Heart right ventricle (tissue), 16 donors: ENCODE data around the gene SERPINB6. TPM values are rescaled to one million over a fixed set of nuclear protein-coding genes. Genes with fewer than 3 reads are reported as not detected.
"Not testable (repeated sequence)": the region's sequence is repeated elsewhere in the genome, so short reads cannot be mapped to it uniquely, and the experiment has no call there.

Experiments
- ATAC-seq, 8 donors: fragments of 200-7000 bp; cut with Tn5 transposase; one replicate each; pipeline ENCODE4 v1.9.1; 2020; ENCODE audit warnings: mild to moderate bottlenecking in 8 of 8, moderate library complexity in 8 of 8, moderate number of reproducible peaks in 1 of 8
- DNase-seq, 2 donors: peaks; one replicate each; pipeline ENCODE4 v3.0.0-alpha.2; 2020
- H3K27ac ChIP-seq, 10 donors: fragments of 200-600 bp; sonication (generic) in 2 of 10; one replicate each; pipeline versions ENCODE4 v1.5.0 to v1.8.0; 2020 to 2022; ENCODE audit warnings: mild to moderate bottlenecking in 3 of 10
- H3K27me3 ChIP-seq, 7 donors: fragments of 200-600 bp; one replicate each; pipeline ENCODE4 v1.8.0; 2021 to 2022; ENCODE audit warnings: mild to moderate bottlenecking in 2 of 7
- H3K36me3 ChIP-seq, 9 donors: fragments of 200-600 bp; sonication (generic) in 1 of 9; one replicate each; pipeline versions ENCODE4 v1.5.0 to v1.8.0; 2020 to 2022; ENCODE audit warnings: mild to moderate bottlenecking in 2 of 9
- H3K4me1 ChIP-seq, 9 donors: fragments of 200-600 bp; sonication (generic) in 1 of 9; one replicate each; pipeline versions ENCODE4 v1.5.0 to v1.8.0; 2020 to 2022; ENCODE audit warnings: mild to moderate bottlenecking in 4 of 9
- H3K4me3 ChIP-seq, 10 donors: fragments of 200-600 bp; sonication (generic) in 2 of 10; one replicate each; pipeline versions ENCODE4 v1.5.0 to v1.8.0; 2020 to 2022; ENCODE audit warnings: mild to moderate bottlenecking in 7 of 10, moderate library complexity in 2 of 10
- H3K9me3 ChIP-seq, 11 donors: fragments of 200-600 bp in 10 of 11; sonication (generic) in 2 of 11; one replicate each; pipeline versions ENCODE4 v1.5.0 to v1.8.0; 2013 to 2022; ENCODE audit warnings: mild to moderate bottlenecking in 2 of 11, control low read depth in 1 of 11, moderate library complexity in 1 of 11
- WGBS, 2 donors: extraction: QIAGEN DNeasy Blood & Tissue Kit; methylation state at CpG; one replicate each; pipeline ENCODE4 v1.1.7; 2013; ENCODE audit warnings: inconsistent platforms in 1 of 2; 5-methylcytosine and 5-hydroxymethylcytosine counted together
- intact Hi-C, 10 donors: fragments of 100-400 bp; cut with DNase I; formaldehyde crosslinking; loops; one replicate each; pipeline versions ENCODE4 v1.11.1 to v1.14.2; 2022
- polyA plus RNA-seq, 2 donors: library from polyadenylated mRNA; stranded (reverse); fragments of 200-250 nt; gene quantifications; one replicate each; pipeline ENCODE4 v1.2.3, GENCODE V29; 2013
- total RNA-seq, 10 donors: library from RNA; stranded (reverse); fragmentation: NEBNext Ultra II Directional in 3 of 10; extraction: Animal tissue kit (Norgen Biotek cat#: 25700) in 3 of 10; gene quantifications; one replicate each; pipeline versions ENCODE4 v1.2.1 to v1.2.4, GENCODE V29; 2021 to 2023
- TF ChIP-seq, protein P1 (sequence below), 9 donors: fragments of 200-600 bp; sonication (generic) in 2 of 9; IDR thresholded peaks; one replicate each; pipeline versions ENCODE4 v1.5.0 to v1.8.0; 2021 to 2022; ENCODE audit warnings: antibody characterized with exemption in 9 of 9, mild to moderate bottlenecking in 5 of 9, moderate library complexity in 1 of 9
- donor health status: Arrhythmogenic right ventricular cardiomyopathy.
- donor health status: ischemic (EF 13 %, LVEDD 7.1; RV severe dilation, severe dysfunction).
- donor health status: healthy with polysubstance abuse.
- donor health status: DM: no; HTN: yes; CAD: no.
- donor health status: DM: no; HTN: no; CAD: no.
- donor health status: ischemic (EF 25% LVEDD 6.9; RV normal size, moderate dysfunction).
- donor health status: ischemic (EF 25% LVEDD 5.7; RV mildly dilated, moderate dysfunction).
- donor health status: healthy.
- donor health status: DM: yes; HTN: yes; CAD: no.
- donor health status: Ischemic cardiomyopathy.
- donor health status: ischemic (EF 35%, LVEDD 5.7; RV mildly dilated, moderate dysfunction).
- donor health status: nonischemic (EF 11% LVEDD 7.7; RV severe dilation, severe dysfunction).
- donor health status: DM: yes; HTN: yes; CAD: no.
- donor health status: PGD.
- donor health status: ischemic (EF 29% LVEDD 5.4; RV normal size, mild dysfunction).
- donor health status: nonischemic (EF 23%, LVEDD 6.1; RV moderate dilation, normal function).

The SERPINB6 gene
- total and polyA plus RNA-seq, 12 donors, result 138 to 261 (median 175) TPM

DNA sequence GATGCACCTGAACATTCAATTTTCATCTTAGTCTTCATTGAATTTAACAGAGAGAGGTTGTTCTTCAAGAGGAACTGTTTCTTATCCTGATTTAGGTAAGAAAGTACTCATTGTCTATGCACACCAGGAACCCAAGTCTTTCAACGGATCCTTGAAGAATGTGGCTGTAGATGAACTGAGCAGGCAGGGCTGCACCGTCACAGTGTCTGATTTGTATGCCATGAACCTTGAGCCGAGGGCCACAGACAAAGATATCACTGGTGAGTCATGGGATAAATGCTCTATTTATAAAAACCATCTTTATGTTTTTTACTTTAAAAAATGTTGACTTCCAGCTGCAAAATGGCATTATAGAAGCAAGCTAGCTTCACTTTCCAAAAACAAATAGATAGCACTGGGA is 38.6 kb upstream of the SERPINB6 start:
- WGBS, 2 donors, result 78 to 91% methylated on average over 3 of the region's 3 CpGs
- Histone ChIP-seq H3K4me3 (no peak overlapping the region), H3K27ac (no peak overlapping the region), H3K4me1 (peaks cover 0 to 7% (median 0%) of the 10 kb centered on the region in 9 donors), H3K27me3 (no peaks in the 10 kb centered on the region), H3K9me3 (peaks cover 0 to 23% (median 5%) of the 10 kb centered on the region in 11 donors), H3K36me3 (peaks cover 0 to 100% (median 60%) of the 10 kb centered on the region in 9 donors)
- no peak for DNase-seq
- TF ChIP-seq, protein P1, sequence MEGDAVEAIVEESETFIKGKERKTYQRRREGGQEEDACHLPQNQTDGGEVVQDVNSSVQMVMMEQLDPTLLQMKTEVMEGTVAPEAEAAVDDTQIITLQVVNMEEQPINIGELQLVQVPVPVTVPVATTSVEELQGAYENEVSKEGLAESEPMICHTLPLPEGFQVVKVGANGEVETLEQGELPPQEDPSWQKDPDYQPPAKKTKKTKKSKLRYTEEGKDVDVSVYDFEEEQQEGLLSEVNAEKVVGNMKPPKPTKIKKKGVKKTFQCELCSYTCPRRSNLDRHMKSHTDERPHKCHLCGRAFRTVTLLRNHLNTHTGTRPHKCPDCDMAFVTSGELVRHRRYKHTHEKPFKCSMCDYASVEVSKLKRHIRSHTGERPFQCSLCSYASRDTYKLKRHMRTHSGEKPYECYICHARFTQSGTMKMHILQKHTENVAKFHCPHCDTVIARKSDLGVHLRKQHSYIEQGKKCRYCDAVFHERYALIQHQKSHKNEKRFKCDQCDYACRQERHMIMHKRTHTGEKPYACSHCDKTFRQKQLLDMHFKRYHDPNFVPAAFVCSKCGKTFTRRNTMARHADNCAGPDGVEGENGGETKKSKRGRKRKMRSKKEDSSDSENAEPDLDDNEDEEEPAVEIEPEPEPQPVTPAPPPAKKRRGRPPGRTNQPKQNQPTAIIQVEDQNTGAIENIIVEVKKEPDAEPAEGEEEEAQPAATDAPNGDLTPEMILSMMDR (IDR thresholded peaks at IDR 0.05), result no peak
- ATAC-seq, result no peak
- intact Hi-C loops, result loop anchor here in 1 of 10 donors (5.0 kb wide), 1 partner anchor 247 kb away; the partner anchor contains the start of gene PSMG4

DNA sequence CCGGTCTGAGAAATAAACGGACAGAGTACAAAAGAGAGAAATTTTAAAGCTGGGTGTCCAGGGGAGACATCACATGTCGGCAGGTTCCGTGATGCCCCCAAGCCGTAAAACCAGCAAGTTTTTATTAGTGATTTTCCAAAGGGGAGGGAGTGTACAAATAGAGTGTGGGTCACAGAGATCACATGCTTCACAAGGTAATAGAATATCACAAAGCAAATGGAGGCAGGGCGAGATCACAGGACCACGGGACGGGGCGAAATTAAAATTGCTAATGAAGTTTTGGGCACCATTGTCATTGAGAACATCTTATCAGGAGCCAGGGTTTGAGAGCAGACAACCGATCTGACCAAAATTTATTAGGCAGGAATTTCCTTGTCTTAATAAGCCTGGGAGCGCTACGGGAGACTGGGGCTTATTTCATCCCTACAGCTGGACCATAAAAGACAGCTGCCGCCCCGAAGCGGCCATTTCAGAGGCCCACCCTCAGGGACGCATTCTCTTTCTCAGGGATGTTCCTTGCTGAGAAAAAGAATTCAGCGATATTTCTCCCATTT is 37.4 kb upstream of the SERPINB6 start:
- H3K27me3 ChIP-seq, H3K27ac ChIP-seq, DNase-seq, H3K4me3 ChIP-seq, ATAC-seq, H3K4me1 ChIP-seq: not testable (repeated sequence)
- intact Hi-C loops, result loop anchor here in 1 of 10 donors (5.0 kb wide), 1 partner anchor 249 kb away; the partner anchor contains the start of gene PSMG4
- H3K9me3 ChIP-seq, result peaks cover 0 to 23% (median 5%) of the 10 kb centered on the region in 11 donors
- WGBS, 2 donors, result 96 to 98% methylated on average over 17 of the region's 17 CpGs
- H3K36me3 ChIP-seq, result peaks cover 0 to 99% (median 50%) of the 10 kb centered on the region in 9 donors

DNA sequence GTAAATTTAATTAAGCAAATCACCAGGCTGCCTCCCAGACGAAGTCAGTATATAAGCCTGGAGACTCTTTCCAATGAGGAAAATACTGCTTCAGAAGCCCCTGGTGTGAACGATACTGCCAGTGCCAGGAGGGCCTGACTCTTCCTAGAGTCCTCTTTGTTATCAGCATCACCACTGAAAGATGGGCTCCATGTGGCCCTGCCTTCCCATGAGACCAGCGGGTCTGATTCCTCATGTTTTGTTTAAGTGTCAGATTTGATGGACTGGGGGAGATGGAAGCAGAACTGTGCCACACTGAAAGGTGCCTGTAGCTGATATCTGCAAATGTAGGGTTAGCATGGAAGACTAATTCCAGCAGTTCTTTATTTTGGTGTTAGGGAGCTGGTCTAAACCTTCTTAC is 36.2 kb upstream of the SERPINB6 start:
- Histone ChIP-seq H3K36me3 (peaks cover 0 to 88% (median 43%) of the 10 kb centered on the region in 9 donors), H3K27ac (no peak overlapping the region), H3K9me3 (peaks cover 0 to 23% (median 5%) of the 10 kb centered on the region in 11 donors), H3K4me1 (peaks cover 0 to 6% (median 0%) of the 10 kb centered on the region in 9 donors), H3K27me3 (no peaks in the 10 kb centered on the region), H3K4me3 (no peak overlapping the region)
- ATAC-seq (no peak), DNase-seq (no peak)
- intact Hi-C loops, result loop anchor here in 1 of 10 donors (5.0 kb wide), 1 partner anchor 250 kb away; the partner anchor contains the start of gene PSMG4
- TF ChIP-seq, protein P1 (IDR thresholded peaks at IDR 0.05), result no peak
- WGBS, 2 donors, result 86 to 87% methylated on average over 3 of the region's 3 CpGs

DNA sequence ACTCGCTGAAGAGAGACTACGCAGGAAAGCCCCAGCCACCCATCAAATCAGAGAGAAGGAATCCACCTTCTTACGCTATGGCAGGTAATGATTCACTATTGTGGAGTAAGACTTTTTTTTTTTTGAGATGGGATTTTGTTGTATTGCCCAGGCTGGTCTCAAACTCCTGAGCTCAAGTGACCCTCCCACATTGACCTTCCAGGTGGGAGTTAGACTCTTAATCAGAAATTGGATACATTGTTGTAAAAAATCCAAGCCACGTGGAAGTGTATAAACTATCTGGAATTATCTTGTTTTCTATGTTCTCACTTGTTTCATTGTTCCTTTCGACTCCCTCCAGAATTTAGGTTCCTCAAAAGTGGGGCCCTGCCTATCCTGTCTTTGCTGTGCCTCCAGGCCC is 35.1 kb upstream of the SERPINB6 start:
- H3K4me1 ChIP-seq, result peaks cover 0 to 16% (median 8%) of the 10 kb centered on the region in 9 donors
- DNase-seq (no peak), ATAC-seq (no peak)
- H3K4me3 ChIP-seq, result no peak overlapping the region
- intact Hi-C loops, result loop anchor here in 1 of 10 donors (5.0 kb wide), 1 partner anchor 251 kb away; the partner anchor contains the start of gene PSMG4
- H3K9me3 ChIP-seq, result peaks cover 0 to 13% (median 1%) of the 10 kb centered on the region in 11 donors
- TF ChIP-seq, protein P1 (IDR thresholded peaks at IDR 0.05), result no peak
- WGBS, 2 donors, result 90 to 93% methylated on average over 5 of the region's 5 CpGs
- no peaks in the 10 kb centered on the region for H3K27me3 ChIP-seq
- H3K36me3 ChIP-seq, result peaks cover 0 to 88% (median 35%) of the 10 kb centered on the region in 9 donors
- no peak overlapping the region for H3K27ac ChIP-seq

DNA sequence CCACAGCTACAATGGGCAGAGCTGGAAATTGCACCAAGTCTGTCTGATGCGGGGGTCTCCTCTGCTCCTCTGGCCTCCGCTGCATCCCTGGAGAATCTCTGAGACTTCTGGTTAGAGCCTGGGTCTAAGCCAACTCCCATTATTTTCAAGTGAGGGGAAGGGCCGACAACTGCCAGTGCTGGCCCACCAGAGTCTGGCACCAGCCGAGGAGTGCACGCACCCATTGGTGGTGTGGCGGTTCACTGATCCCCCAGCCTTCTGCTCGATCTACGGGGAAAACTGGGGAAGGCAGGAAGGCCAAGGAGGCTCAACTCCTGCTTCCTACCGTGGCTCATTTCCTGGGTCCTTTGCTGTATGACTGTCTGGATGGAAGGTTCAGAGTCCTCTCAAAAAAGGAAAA is 34.5 kb upstream of the SERPINB6 start:
- Histone ChIP-seq H3K27me3 (no peaks in the 10 kb centered on the region), H3K9me3 (peaks cover 0 to 7% (median 0%) of the 10 kb centered on the region in 11 donors), H3K27ac (no peak overlapping the region), H3K4me1 (peaks cover 0 to 22% (median 11%) of the 10 kb centered on the region in 9 donors), H3K36me3 (peaks cover 0 to 82% (median 32%) of the 10 kb centered on the region in 9 donors), H3K4me3 (no peak overlapping the region)
- DNase-seq, result no peak
- TF ChIP-seq, protein P1 (IDR thresholded peaks at IDR 0.05), result no peak
- 94 to 96% methylated on average over 9 of the region's 9 CpGs for WGBS, 2 donors
- ATAC-seq, result no peak
- intact Hi-C loops, result loop anchor here in 1 of 10 donors (5.0 kb wide), 1 partner anchor 251 kb away; the partner anchor contains the start of gene PSMG4
